Measurements from ENCODE around the gene STKLD1.

STKLD1 gene

DNA sequence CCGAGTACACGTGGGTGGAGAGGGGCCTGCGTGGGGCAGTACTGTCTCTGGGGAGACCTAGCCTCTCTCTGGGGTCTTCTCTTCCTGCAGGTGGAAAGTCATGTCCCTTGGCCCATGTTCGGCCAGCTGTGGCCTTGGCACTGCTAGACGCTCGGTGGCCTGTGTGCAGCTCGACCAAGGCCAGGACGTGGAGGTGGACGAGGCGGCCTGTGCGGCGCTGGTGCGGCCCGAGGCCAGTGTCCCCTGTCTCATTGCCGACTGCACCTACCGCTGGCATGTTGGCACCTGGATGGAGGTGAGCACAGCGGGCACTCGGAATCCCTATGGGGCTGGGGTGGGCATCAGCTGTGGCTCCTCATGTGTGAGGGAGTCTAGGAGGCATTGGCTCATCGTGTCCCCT is 78.2 kb downstream of the STKLD1 start:
- TF ChIP-seq TAF1 (IDR thresholded peaks at IDR 0.05; ENCODE audit: low read depth) = no peak
- TF ChIP-seq, protein P1, sequence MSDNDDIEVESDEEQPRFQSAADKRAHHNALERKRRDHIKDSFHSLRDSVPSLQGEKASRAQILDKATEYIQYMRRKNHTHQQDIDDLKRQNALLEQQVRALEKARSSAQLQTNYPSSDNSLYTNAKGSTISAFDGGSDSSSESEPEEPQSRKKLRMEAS (IDR thresholded peaks at IDR 0.05) = no peak
- no peak for TF ChIP-seq FOXM1 (IDR thresholded peaks at IDR 0.05; ENCODE audit: borderline replicate concordance, low read depth)
- no peak for TF ChIP-seq CEBPB (IDR thresholded peaks at IDR 0.05)
- TF ChIP-seq RAD21 (IDR thresholded peaks at IDR 0.05; ENCODE audit: low read depth) = no peak
- TF ChIP-seq YY1 (IDR thresholded peaks at IDR 0.05; ENCODE audit: low read depth) = no peak

DNA sequence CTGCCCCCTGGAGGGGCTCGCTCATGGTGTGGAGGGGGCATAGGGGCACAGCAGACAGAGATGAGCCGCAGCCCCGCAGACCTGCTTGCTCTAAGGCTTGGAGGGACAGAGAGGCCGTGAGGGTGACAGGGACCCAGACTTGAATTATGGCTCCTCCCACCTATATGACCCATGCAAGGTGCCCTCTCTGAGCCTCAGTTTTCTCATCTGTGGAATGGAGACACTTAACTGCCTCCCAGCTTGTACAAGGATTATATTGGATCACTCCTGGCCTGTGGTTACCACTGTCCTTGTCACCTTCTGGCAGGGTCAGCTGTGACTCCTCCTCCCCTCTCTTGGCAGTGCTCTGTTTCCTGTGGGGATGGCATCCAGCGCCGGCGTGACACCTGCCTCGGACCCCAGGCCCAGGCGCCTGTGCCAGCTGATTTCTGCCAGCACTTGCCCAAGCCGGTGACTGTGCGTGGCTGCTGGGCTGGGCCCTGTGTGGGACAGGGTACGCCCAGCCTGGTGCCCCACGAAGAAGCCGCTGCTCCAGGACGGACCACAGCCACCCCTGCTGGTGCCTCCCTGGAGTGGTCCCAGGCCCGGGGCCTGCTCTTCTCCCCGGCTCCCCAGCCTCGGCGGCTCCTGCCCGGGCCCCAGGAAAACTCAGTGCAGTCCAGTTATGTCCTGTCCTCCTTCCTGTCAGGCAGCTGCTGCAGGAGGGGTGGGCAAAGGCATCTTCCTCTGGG is 78.9 kb downstream of the STKLD1 start:
- no peak for TF ChIP-seq TCF12 (IDR thresholded peaks at IDR 0.05; ENCODE audit: low read depth)
- TF ChIP-seq TEAD4 (IDR thresholded peaks at IDR 0.05) = no peak
- TF ChIP-seq EP300 (IDR thresholded peaks at IDR 0.05; ENCODE audit: borderline replicate concordance) = no peak
- TF ChIP-seq, protein P2, sequence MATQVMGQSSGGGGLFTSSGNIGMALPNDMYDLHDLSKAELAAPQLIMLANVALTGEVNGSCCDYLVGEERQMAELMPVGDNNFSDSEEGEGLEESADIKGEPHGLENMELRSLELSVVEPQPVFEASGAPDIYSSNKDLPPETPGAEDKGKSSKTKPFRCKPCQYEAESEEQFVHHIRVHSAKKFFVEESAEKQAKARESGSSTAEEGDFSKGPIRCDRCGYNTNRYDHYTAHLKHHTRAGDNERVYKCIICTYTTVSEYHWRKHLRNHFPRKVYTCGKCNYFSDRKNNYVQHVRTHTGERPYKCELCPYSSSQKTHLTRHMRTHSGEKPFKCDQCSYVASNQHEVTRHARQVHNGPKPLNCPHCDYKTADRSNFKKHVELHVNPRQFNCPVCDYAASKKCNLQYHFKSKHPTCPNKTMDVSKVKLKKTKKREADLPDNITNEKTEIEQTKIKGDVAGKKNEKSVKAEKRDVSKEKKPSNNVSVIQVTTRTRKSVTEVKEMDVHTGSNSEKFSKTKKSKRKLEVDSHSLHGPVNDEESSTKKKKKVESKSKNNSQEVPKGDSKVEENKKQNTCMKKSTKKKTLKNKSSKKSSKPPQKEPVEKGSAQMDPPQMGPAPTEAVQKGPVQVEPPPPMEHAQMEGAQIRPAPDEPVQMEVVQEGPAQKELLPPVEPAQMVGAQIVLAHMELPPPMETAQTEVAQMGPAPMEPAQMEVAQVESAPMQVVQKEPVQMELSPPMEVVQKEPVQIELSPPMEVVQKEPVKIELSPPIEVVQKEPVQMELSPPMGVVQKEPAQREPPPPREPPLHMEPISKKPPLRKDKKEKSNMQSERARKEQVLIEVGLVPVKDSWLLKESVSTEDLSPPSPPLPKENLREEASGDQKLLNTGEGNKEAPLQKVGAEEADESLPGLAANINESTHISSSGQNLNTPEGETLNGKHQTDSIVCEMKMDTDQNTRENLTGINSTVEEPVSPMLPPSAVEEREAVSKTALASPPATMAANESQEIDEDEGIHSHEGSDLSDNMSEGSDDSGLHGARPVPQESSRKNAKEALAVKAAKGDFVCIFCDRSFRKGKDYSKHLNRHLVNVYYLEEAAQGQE (IDR thresholded peaks at IDR 0.05; ENCODE audit: low read depth) = no peak

All from Ishikawa (cell line).